ENCODE results near the gene ATP10A.

ATP10A gene

DNA sequence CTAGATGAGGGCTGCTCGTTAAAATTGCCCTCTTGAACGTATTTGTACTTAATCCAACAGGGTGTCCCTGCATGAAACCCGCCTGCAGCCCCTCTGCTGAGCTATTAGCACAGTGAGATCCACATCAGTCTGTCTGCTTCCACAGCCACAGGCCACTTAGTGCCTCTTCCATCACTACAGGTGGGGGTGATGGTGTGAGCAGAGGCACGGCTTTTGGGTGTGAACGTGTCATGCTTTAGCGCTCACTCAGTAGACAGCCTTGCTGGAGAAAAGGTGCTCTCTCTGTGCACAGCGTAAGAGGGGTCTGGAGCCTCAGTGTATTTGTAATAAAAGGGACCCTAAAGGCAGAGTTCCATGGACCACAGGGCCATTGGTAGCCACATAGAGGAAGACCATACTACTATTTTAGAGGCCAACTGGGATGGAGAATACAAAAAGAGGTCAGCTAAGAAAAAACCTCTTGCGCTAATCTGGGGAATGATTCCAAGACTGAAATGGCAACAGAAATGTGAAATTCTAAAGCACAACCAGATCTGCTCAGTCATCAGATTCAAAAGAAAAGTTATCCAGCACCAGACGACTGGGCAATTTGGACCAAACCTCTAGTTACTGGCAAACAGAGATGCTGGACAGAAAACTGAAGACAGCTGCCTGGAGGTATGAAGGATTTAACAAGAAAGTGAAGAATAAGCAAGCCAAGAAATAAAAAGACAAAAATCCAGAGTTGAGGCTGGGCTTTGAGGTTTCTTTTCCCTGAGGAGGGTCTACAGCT lies 120.2 kb downstream of the ATP10A start:
- no peak for DNase-seq (ENCODE audit: low read depth)
- TF ChIP-seq, protein P1, sequence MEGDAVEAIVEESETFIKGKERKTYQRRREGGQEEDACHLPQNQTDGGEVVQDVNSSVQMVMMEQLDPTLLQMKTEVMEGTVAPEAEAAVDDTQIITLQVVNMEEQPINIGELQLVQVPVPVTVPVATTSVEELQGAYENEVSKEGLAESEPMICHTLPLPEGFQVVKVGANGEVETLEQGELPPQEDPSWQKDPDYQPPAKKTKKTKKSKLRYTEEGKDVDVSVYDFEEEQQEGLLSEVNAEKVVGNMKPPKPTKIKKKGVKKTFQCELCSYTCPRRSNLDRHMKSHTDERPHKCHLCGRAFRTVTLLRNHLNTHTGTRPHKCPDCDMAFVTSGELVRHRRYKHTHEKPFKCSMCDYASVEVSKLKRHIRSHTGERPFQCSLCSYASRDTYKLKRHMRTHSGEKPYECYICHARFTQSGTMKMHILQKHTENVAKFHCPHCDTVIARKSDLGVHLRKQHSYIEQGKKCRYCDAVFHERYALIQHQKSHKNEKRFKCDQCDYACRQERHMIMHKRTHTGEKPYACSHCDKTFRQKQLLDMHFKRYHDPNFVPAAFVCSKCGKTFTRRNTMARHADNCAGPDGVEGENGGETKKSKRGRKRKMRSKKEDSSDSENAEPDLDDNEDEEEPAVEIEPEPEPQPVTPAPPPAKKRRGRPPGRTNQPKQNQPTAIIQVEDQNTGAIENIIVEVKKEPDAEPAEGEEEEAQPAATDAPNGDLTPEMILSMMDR (IDR thresholded peaks at IDR 0.05; ENCODE audit: control insufficient read depth, extremely low read depth, insufficient read depth): no peak
- H3K4me3 ChIP-seq (ENCODE audit: low read depth, low read length): no peak overlapping the region

DNA sequence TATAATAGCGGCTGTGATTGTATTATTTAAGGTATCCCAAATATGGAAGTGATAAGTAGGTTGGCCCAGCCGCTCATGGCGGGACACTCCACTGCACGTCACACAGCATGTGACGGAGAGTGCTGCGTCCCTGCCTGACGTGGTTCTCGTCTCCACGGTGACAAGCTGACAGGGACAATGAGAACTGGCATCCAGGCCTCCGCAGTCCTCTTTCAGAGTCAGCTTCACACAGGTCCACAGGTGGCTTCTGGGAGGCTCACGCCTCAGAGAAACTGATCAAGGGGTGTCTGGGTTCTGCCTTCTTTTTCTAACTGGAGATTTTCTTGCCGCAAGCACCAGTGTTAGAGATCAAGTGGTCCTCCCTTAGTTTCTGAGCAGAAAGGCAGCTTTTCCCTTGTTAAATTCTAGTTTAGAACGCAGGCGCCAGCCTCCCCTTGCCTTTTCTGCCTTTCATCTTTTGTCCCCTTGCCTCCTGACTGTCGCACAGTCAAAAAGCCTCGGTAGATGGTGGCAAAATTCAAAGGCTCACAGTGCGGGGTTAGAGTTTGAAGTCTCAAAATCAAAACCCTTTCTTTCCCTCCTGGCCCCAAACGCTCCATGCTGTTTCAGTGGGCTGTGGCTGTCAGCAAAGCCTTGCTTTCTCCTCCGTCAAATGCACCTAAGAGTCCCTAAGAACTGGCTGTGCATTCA lies 120.9 kb downstream of the ATP10A start:
- TF ChIP-seq, protein P1 (IDR thresholded peaks at IDR 0.05; ENCODE audit: control insufficient read depth, extremely low read depth, insufficient read depth): no peak
- DNase-seq (ENCODE audit: low read depth): no peak
- H3K4me3 ChIP-seq (ENCODE audit: low read depth, low read length): no peak overlapping the region

DNA sequence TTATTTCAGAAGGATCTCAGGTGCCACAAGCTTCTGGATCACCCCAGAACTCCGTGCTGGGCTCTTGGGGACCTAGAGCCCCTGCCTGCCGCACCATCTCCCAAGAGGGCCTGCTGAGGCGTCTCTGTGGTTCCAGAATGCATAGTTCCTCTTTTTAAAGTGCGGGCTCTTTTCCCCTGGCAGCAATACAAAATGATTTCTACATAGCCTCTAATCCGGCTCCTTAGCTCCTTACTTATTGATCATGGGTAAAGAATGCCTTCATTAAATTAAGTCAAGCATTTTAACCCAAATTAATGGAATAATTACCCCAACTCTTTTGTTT lies 121.9 kb downstream of the ATP10A start:
- TF ChIP-seq, protein P1 (IDR thresholded peaks at IDR 0.05; ENCODE audit: control insufficient read depth, extremely low read depth, insufficient read depth): no peak
- H3K4me3 ChIP-seq (ENCODE audit: low read depth, low read length): no peak overlapping the region
- no peak for DNase-seq (ENCODE audit: low read depth)

DNA sequence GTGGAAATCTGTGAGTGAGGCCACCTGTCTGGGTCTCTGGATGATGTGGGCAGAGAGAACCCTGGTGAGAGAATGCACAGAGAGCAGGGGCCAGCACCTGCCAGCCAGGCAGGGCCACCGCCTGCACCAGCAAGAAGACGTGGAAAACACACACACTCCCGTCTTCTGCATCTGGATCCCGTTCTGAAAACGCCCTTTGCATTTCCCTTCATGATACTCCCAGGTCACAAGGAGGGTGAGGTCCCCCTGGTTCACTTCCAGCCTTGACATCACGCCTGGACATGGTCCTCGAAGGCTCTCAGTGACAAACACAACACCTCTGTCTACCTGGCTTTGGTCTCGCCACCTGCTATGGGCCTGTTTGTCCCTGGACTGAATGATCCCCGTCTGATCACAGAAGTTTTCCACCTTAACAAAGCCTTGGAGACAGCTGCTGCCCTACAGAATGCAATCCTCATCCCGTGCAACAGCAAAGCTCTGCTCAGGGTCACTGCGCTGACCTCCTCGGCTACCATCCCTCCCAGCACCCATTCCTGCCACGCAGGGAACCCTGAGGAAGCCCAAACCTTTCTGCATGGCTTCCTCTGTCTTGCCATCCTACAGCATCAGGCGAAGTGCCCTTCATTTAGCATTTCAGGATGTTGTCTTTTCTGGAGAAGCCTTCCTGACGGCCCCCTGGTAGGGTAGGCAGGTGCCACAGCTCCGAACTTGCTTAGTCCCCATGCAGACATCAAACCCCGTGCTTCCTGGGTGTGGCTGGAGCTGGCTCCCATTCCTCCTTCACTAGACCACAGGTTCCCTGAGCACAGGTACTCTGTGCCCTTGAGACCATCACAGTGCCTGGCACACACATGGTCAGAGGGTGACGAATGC lies 122.5 kb downstream of the ATP10A start:
- no peak overlapping the region for H3K4me3 ChIP-seq (ENCODE audit: low read depth, low read length)
- DNase-seq (ENCODE audit: low read depth): no peak
- TF ChIP-seq, protein P1 (IDR thresholded peaks at IDR 0.05; ENCODE audit: control insufficient read depth, extremely low read depth, insufficient read depth): no peak

DNA sequence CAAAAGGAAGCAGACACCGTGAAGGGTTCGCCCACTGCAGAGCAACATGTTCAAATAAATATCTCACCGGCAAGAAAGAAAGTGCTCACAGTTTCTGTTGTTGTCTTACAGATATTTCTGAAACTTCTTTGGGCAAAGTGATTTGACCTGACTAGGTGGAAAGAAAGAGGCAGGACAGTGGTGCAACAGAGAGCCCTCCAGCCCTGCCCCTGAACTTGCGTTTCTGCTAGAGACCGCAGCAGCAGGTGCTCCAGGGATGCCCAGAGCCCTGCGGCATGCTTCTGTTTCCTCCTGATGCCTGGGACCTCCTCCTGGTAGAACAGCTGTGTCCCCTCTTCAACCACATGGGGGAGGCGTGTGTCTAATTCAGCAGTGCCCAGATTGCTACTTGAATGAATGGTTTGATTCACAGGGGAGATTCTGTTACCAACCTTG lies 123.4 kb downstream of the ATP10A start:
- DNase-seq (ENCODE audit: low read depth): no peak
- TF ChIP-seq, protein P1 (IDR thresholded peaks at IDR 0.05; ENCODE audit: control insufficient read depth, extremely low read depth, insufficient read depth): peak; percentile 54
- H3K4me3 ChIP-seq (ENCODE audit: low read depth, low read length): no peak overlapping the region

DNA sequence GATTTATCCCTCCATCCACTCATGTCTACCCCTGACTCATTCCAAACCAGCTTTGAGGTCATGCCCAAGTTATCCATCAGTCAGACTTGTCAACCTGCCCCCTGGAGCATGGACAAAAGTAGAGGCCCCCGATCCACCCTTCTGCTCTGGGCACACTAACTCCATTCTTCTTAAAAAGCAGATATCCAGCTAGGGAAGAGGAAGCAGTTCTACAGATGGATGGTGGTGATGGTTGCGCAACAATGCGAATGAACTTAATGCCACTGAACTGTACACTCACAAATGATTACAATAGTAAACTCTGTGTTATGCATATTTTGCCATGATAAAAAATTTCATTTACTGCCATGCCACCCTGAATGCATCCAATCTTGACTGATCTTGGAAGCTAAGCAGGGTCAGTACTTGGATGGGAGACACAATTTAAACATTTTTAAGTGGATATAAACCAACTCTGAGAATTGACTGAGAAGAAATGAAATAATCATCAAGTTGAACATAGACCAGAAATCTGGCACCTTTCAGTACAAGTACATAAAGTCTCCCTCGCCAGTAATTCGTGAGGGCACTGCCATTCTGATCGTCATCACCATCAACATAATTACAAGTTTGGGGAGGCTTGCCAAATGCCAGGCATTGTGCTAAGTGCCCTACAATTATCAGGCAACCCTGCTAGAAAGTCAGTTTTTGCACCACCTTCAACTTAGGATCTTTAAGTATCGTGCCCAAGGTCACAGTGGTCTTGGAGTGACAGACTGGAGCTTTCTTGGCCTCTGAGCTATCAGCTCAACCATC lies 124.8 kb downstream of the ATP10A start:
- TF ChIP-seq, protein P1 (IDR thresholded peaks at IDR 0.05; ENCODE audit: control insufficient read depth, extremely low read depth, insufficient read depth): no peak

More for the DNA sequence above, 124.8 kb downstream of the ATP10A start:
- DNase-seq (ENCODE audit: low read depth): no peak
- no peak overlapping the region for H3K4me3 ChIP-seq (ENCODE audit: low read depth, low read length)

Measured in LNCaP clone FGC (cell line).